HG03280 (cell line): ENCODE results near the gene SV2B.

Source experiments
- ATAC-seq: cut with Tn5 transposase; IDR thresholded peaks from one replicate; pipeline ENCODE4 v1.9.1; 2021; ENCODE audit warnings: mild to moderate bottlenecking, moderate library complexity; ENCODE audit not compliant: unreplicated experiment

Gene SV2B

GRCh38 chr15:91101608-91101920 lies 1.5 kb downstream of the SV2B start:
- no peak for ATAC-seq

- ATAC-seq: no peak
Measured at GRCh38 chr15:91102546-91103330, 2.7 kb downstream of the SV2B start.

- ATAC-seq: no peak
Measured at GRCh38 chr15:91104111-91104510, 4.1 kb downstream of the SV2B start.

GRCh38 chr15:91108421-91108820 lies 8.4 kb downstream of the SV2B start:
- no peak for ATAC-seq

- no peak for ATAC-seq
Measured at GRCh38 chr15:91109885-91110284, 9.8 kb downstream of the SV2B start.

GRCh38 chr15:91110407-91110806 lies 10.3 kb downstream of the SV2B start:
- ATAC-seq: no peak

- no peak for ATAC-seq
Measured at GRCh38 chr15:91113030-91113429, 13.0 kb downstream of the SV2B start.

- ATAC-seq: no peak
Measured at GRCh38 chr15:91114301-91114700, 14.2 kb downstream of the SV2B start.

- ATAC-seq: peak; percentile 74
Measured at GRCh38 chr15:91116113-91117067, 16.3 kb downstream of the SV2B start.

GRCh38 chr15:91117375-91117774 lies 17.3 kb downstream of the SV2B start:
- ATAC-seq: no peak

GRCh38 chr15:91118817-91119590 lies 18.9 kb downstream of the SV2B start:
- no peak for ATAC-seq

GRCh38 chr15:91122296-91122695 lies 22.2 kb downstream of the SV2B start:
- ATAC-seq: no peak

- ATAC-seq: no peak
Measured at GRCh38 chr15:91124132-91124531, 24.1 kb downstream of the SV2B start.

GRCh38 chr15:91125162-91125561 lies 25.1 kb downstream of the SV2B start:
- ATAC-seq: no peak

- no peak for ATAC-seq
Measured at GRCh38 chr15:91126080-91126479, 26.0 kb downstream of the SV2B start.

GRCh38 chr15:91127236-91127955 lies 27.3 kb downstream of the SV2B start:
- no peak for ATAC-seq

- ATAC-seq: no peak
Measured at GRCh38 chr15:91128016-91128415, 28.0 kb downstream of the SV2B start.

GRCh38 chr15:91129436-91129835 lies 29.4 kb downstream of the SV2B start:
- ATAC-seq: no peak

GRCh38 chr15:91132079-91132478 lies 32.0 kb downstream of the SV2B start:
- ATAC-seq: no peak

GRCh38 chr15:91133511-91133910 lies 33.5 kb downstream of the SV2B start:
- no peak for ATAC-seq
